Duodenal mucosa (tissue), 2 donors: Measurements from ENCODE around the gene NREP.

Source experiments
- H3K27ac ChIP-seq: one replicate; pipeline ENCODE4 v1.7.0; 2013; ENCODE audit warnings: low read depth, low read length
- H3K27me3 ChIP-seq, 2 donors: one replicate each; pipeline ENCODE4 v1.7.0; 2013; ENCODE audit warnings: low read length in 2 of 2, control low read depth in 1 of 2; ENCODE audit not compliant: insufficient read depth in 2 of 2, control insufficient read depth in 1 of 2
- H3K36me3 ChIP-seq, 2 donors: one replicate each; pipeline ENCODE4 v1.7.0; 2013; ENCODE audit warnings: low read length in 2 of 2, control low read depth in 1 of 2; ENCODE audit not compliant: insufficient read depth in 2 of 2, control insufficient read depth in 1 of 2
- H3K4me1 ChIP-seq, 2 donors: one replicate each; pipeline ENCODE4 v1.7.0; 2013; ENCODE audit warnings: low read length in 2 of 2, control low read depth in 1 of 2; ENCODE audit not compliant: insufficient read depth in 2 of 2, control insufficient read depth in 1 of 2
- H3K4me3 ChIP-seq, 2 donors: one replicate each; pipeline ENCODE4 v1.7.0; 2013; ENCODE audit warnings: low read length in 2 of 2, low read depth in 1 of 2
- H3K9ac ChIP-seq, 2 donors: one replicate each; pipeline ENCODE4 v1.7.0; 2013; ENCODE audit warnings: low read length in 2 of 2, low read depth in 1 of 2
- H3K9me3 ChIP-seq, 2 donors: one replicate each; pipeline ENCODE4 v1.7.0; 2013; ENCODE audit warnings: low read length in 2 of 2, control low read depth in 1 of 2; ENCODE audit not compliant: control insufficient read depth in 1 of 2

Gene NREP

GRCh38 chr5:111739416-111739815, 17.6 kb downstream of the NREP start:
- no peak overlapping the region for H3K9ac ChIP-seq
- no peak overlapping the region for H3K27ac ChIP-seq
- H3K9me3 ChIP-seq, result no peaks in the 10 kb centered on the region
- H3K36me3 ChIP-seq, result no peaks in the 10 kb centered on the region
- H3K4me3 ChIP-seq, result no peak overlapping the region
- H3K4me1 ChIP-seq, result peaks cover 19 to 27% of the 10 kb centered on the region in 2 donors
- no peaks in the 10 kb centered on the region for H3K27me3 ChIP-seq

GRCh38 chr5:111738118-111738517, 18.9 kb downstream of the NREP start:
- H3K36me3 ChIP-seq, result peaks cover 3 to 4% of the 10 kb centered on the region in 2 donors
- H3K9ac ChIP-seq, result no peak overlapping the region
- no peaks in the 10 kb centered on the region for H3K27me3 ChIP-seq
- H3K4me1 ChIP-seq, result peaks cover 18 to 27% of the 10 kb centered on the region in 2 donors
- no peak overlapping the region for H3K4me3 ChIP-seq
- H3K9me3 ChIP-seq, result no peaks in the 10 kb centered on the region
- no peak overlapping the region for H3K27ac ChIP-seq

GRCh38 chr5:111737716-111738115, 19.3 kb downstream of the NREP start:
- Histone ChIP-seq H3K9me3 (no peaks in the 10 kb centered on the region), H3K4me3 (no peak overlapping the region), H3K27me3 (no peaks in the 10 kb centered on the region), H3K27ac (no peak overlapping the region), H3K9ac (no peak overlapping the region), H3K36me3 (peaks cover 3 to 4% of the 10 kb centered on the region in 2 donors), H3K4me1 (peaks cover 14 to 23% of the 10 kb centered on the region in 2 donors)

- Histone ChIP-seq H3K4me3 (no peak overlapping the region), H3K9ac (no peak overlapping the region), H3K4me1 (peaks cover 6 to 16% of the 10 kb centered on the region in 2 donors), H3K27ac (no peak overlapping the region), H3K36me3 (peaks cover 3 to 4% of the 10 kb centered on the region in 2 donors), H3K9me3 (no peaks in the 10 kb centered on the region), H3K27me3 (no peaks in the 10 kb centered on the region)
Observed at GRCh38 chr5:111735583-111736270, 21.3 kb downstream of the NREP start.

- Histone ChIP-seq H3K9me3 (no peaks in the 10 kb centered on the region), H3K36me3 (peaks cover 3 to 4% of the 10 kb centered on the region in 2 donors), H3K4me1 (peaks cover 6 to 16% of the 10 kb centered on the region in 2 donors), H3K27ac (no peak overlapping the region), H3K27me3 (no peaks in the 10 kb centered on the region), H3K4me3 (no peak overlapping the region), H3K9ac (no peak overlapping the region)
Observed at GRCh38 chr5:111734597-111734996, 22.4 kb downstream of the NREP start.

GRCh38 chr5:111734013-111734412, 23.0 kb downstream of the NREP start:
- Histone ChIP-seq H3K27me3 (no peaks in the 10 kb centered on the region), H3K9me3 (no peaks in the 10 kb centered on the region), H3K36me3 (peaks cover 3 to 4% of the 10 kb centered on the region in 2 donors), H3K4me1 (peaks cover 6 to 16% of the 10 kb centered on the region in 2 donors), H3K27ac (no peak overlapping the region), H3K4me3 (no peak overlapping the region), H3K9ac (no peak overlapping the region)

GRCh38 chr5:111733571-111733970, 23.4 kb downstream of the NREP start:
- no peak overlapping the region for H3K27ac ChIP-seq
- no peaks in the 10 kb centered on the region for H3K9me3 ChIP-seq
- no peak overlapping the region for H3K9ac ChIP-seq
- peaks cover 3 to 4% of the 10 kb centered on the region in 2 donors for H3K36me3 ChIP-seq
- no peaks in the 10 kb centered on the region for H3K27me3 ChIP-seq
- H3K4me1 ChIP-seq, result peaks cover 6 to 16% of the 10 kb centered on the region in 2 donors
- H3K4me3 ChIP-seq, result no peak overlapping the region

GRCh38 chr5:111731638-111732037, 25.4 kb downstream of the NREP start:
- no peak overlapping the region for H3K9ac ChIP-seq
- peaks cover 0 to 4% of the 10 kb centered on the region in 2 donors for H3K4me1 ChIP-seq
- no peak overlapping the region for H3K27ac ChIP-seq

GRCh38 chr5:111730659-111731382, 26.2 kb downstream of the NREP start:
- no peaks in the 10 kb centered on the region for H3K9me3 ChIP-seq
- H3K27ac ChIP-seq, result no peak overlapping the region

More at GRCh38 chr5:111731638-111732037, 25.4 kb downstream of the NREP start:
- H3K9me3 ChIP-seq, result no peaks in the 10 kb centered on the region
- no peak overlapping the region for H3K4me3 ChIP-seq
- H3K27me3 ChIP-seq, result no peaks in the 10 kb centered on the region
- peaks cover 3 to 4% of the 10 kb centered on the region in 2 donors for H3K36me3 ChIP-seq

GRCh38 chr5:111728941-111729340, 28.1 kb downstream of the NREP start:
- Histone ChIP-seq H3K4me1 (no peaks in the 10 kb centered on the region), H3K36me3 (peaks cover 0 to 2% of the 10 kb centered on the region in 2 donors)

More at GRCh38 chr5:111730659-111731382, 26.2 kb downstream of the NREP start:
- peaks cover 3 to 4% of the 10 kb centered on the region in 2 donors for H3K36me3 ChIP-seq
- peaks cover 0 to 4% of the 10 kb centered on the region in 2 donors for H3K4me1 ChIP-seq
- no peaks in the 10 kb centered on the region for H3K27me3 ChIP-seq
- H3K4me3 ChIP-seq, result no peak overlapping the region
- no peak overlapping the region for H3K9ac ChIP-seq

More at GRCh38 chr5:111728941-111729340, 28.1 kb downstream of the NREP start:
- no peak overlapping the region for H3K4me3 ChIP-seq
- H3K27me3 ChIP-seq, result no peaks in the 10 kb centered on the region
- H3K9ac ChIP-seq, result no peak overlapping the region
- H3K27ac ChIP-seq, result no peak overlapping the region
- H3K9me3 ChIP-seq, result no peaks in the 10 kb centered on the region
